IMR-90 (cell line): Measurements from ENCODE around the gene BICD2. TPM values are rescaled to one million over a fixed set of nuclear protein-coding genes. Genes with fewer than 3 reads are reported as not detected.

Source experiments
- ATAC-seq: fragments of 200-7000 bp; cut with Tn5 transposase; 2 replicates; pipeline ENCODE4 v1.9.1; 2020; ENCODE audit warnings: low read depth, mild to moderate bottlenecking, moderate library complexity
- BruUV-seq: library from RNA; stranded (reverse); fragments of 400-500 nt; replicated peaks from 2 replicates; lab custom pipeline; 2021; lab: Mats Ljungman, UMichigan
- CTCF ChIA-PET: fragments of 300-600 bp; formaldehyde crosslinking; extraction: SDS; loops from one replicate; lab custom pipeline; 2021; ENCODE audit warnings: antibody characterized with exemption; lab: Yijun Ruan, JAX
- POLR2A ChIA-PET: fragments of 300-600 bp; sonication (Branson Sonifier 250); formaldehyde crosslinking; loops from one replicate; lab custom pipeline; 2022; ENCODE audit warnings: antibody characterized with exemption; ENCODE audit not compliant: unreplicated experiment; lab: Charles Lee
- DNase-seq: peaks from one replicate; pipeline ENCODE4 v3.0.0; 2013
- H2AFZ ChIP-seq: replicated peaks from 2 replicates; pipeline ENCODE3; 2013; ENCODE audit warnings: low read length, mild to moderate bottlenecking; ENCODE audit not compliant: poor library complexity
- H2AK5ac ChIP-seq: 2 replicates; pipeline ENCODE4 v1.6.1; 2013; ENCODE audit warnings: low read depth, low read length, inconsistent platforms
- H2AK9ac ChIP-seq: replicated peaks from 2 replicates; pipeline ENCODE3; 2013; ENCODE audit warnings: mild to moderate bottlenecking, low read depth, low read length, moderate library complexity; ENCODE audit not compliant: poor library complexity
- H2BK120ac ChIP-seq: 2 replicates; pipeline ENCODE4 v1.6.1; 2013; ENCODE audit warnings: low read depth, low read length, inconsistent platforms
- H2BK15ac ChIP-seq: 3 replicates; pipeline ENCODE4 v1.6.1; 2013; ENCODE audit warnings: low read depth, low read length, inconsistent platforms
- H2BK20ac ChIP-seq: 2 replicates; pipeline ENCODE4 v1.6.1; 2013; ENCODE audit warnings: low read depth, mild to moderate bottlenecking, inconsistent platforms, low read length, moderate library complexity
- H2BK5ac ChIP-seq: 2 replicates; pipeline ENCODE4 v1.6.1; 2013; ENCODE audit warnings: mild to moderate bottlenecking, low read depth, low read length, inconsistent platforms; ENCODE audit not compliant: poor library complexity, severe bottlenecking
- H3K14ac ChIP-seq: replicated peaks from 2 replicates; pipeline ENCODE4 v1.6.1; 2013; ENCODE audit warnings: low read depth, low read length, inconsistent platforms
- H3K18ac ChIP-seq: 2 replicates; pipeline ENCODE4 v1.6.1; 2013; ENCODE audit warnings: low read depth, low read length, control low read depth
- H3K23ac ChIP-seq: 2 replicates; pipeline ENCODE4 v1.6.1; 2013; ENCODE audit warnings: low read depth, low read length, inconsistent platforms
- H3K27ac ChIP-seq: 2 replicates; pipeline ENCODE4 v1.5.1; 2013; ENCODE audit warnings: mild to moderate bottlenecking, control low read depth, low read length; ENCODE audit not compliant: insufficient read depth
- H3K27me3 ChIP-seq: 2 replicates; pipeline ENCODE4 v1.6.1; 2013; ENCODE audit warnings: low read length; ENCODE audit not compliant: control insufficient read depth, insufficient read depth
- H3K36me3 ChIP-seq: 2 replicates; pipeline ENCODE4 v1.6.1; 2013; ENCODE audit warnings: low read length, mixed read lengths; ENCODE audit not compliant: control insufficient read depth, insufficient read depth
- H3K4ac ChIP-seq: 2 replicates; pipeline ENCODE4 v1.6.1; 2013; ENCODE audit warnings: low read depth, low read length, inconsistent platforms
- H3K4me1 ChIP-seq: 2 replicates; pipeline ENCODE4 v1.6.1; 2013; ENCODE audit warnings: low read length, mixed read lengths; ENCODE audit not compliant: control insufficient read depth, insufficient read depth
- H3K4me2 ChIP-seq: 2 replicates; pipeline ENCODE4 v1.6.1; 2013; ENCODE audit warnings: low read depth, mild to moderate bottlenecking, control low read depth, low read length, moderate library complexity
- H3K4me3 ChIP-seq: 2 replicates; pipeline ENCODE4 v1.5.1; 2013; ENCODE audit warnings: low read depth, mild to moderate bottlenecking, control low read depth, low read length, moderate library complexity; ENCODE audit not compliant: insufficient read depth
- H3K56ac ChIP-seq: 2 replicates; pipeline ENCODE4 v1.6.1; 2013; ENCODE audit warnings: low read length, inconsistent platforms; ENCODE audit not compliant: insufficient read depth; ENCODE audit errors: extremely low read depth
- H3K79me1 ChIP-seq, 2 experiments: 2 replicates each; pipeline ENCODE4 v1.6.1; 2013; ENCODE audit warnings: low read length in 2 of 2, inconsistent platforms in 1 of 2, low read depth in 1 of 2
- H3K9ac ChIP-seq: 2 replicates; pipeline ENCODE4 v1.6.1; 2013; ENCODE audit warnings: low read depth, low read length, control low read depth
- H3K9me1 ChIP-seq: 2 replicates; pipeline ENCODE4 v1.6.1; 2013; ENCODE audit warnings: low read length, inconsistent platforms; ENCODE audit not compliant: insufficient read depth
- H3K9me3 ChIP-seq: 2 replicates; pipeline ENCODE4 v1.6.1; 2013; ENCODE audit warnings: low read length; ENCODE audit not compliant: control insufficient read depth, insufficient read depth
- H4K20me1 ChIP-seq: 2 replicates; pipeline ENCODE4 v1.6.1; 2013; ENCODE audit warnings: low read length, inconsistent platforms; ENCODE audit not compliant: insufficient read depth
- H4K5ac ChIP-seq: 2 replicates; pipeline ENCODE4 v1.6.1; 2013; ENCODE audit warnings: mild to moderate bottlenecking, low read depth, low read length, control low read depth
- H4K8ac ChIP-seq, 2 experiments: 2 replicates each; pipeline ENCODE4 v1.6.1; 2013; ENCODE audit warnings: low read depth in 2 of 2, low read length in 2 of 2, control low read depth in 1 of 2, inconsistent platforms in 1 of 2
- H4K91ac ChIP-seq: 2 replicates; pipeline ENCODE4 v1.6.1; 2013; ENCODE audit warnings: low read depth, low read length, inconsistent platforms; ENCODE audit not compliant: insufficient read depth
- ELK1 ChIP-seq: fragments of 150-350 bp; IDR thresholded peaks from 2 replicates; pipeline ENCODE4 v1.6.1; 2016; ENCODE audit warnings: low read depth, mild to moderate bottlenecking, low read length, moderate library complexity, borderline replicate concordance
- MAZ ChIP-seq: IDR thresholded peaks from 2 replicates; pipeline ENCODE4 v1.6.1; 2012; ENCODE audit warnings: low read depth, mild to moderate bottlenecking, low read length, improper control_type of control experiment, moderate library complexity, borderline replicate concordance
- MXI1 ChIP-seq: IDR thresholded peaks from 2 replicates; pipeline ENCODE4 v1.6.1; 2012; ENCODE audit warnings: low read depth, mild to moderate bottlenecking, low read length, moderate library complexity, borderline replicate concordance
- POLR2A ChIP-seq: IDR thresholded peaks from 2 replicates; pipeline ENCODE4 v1.6.1; 2012; ENCODE audit warnings: mild to moderate bottlenecking, low read depth, low read length
- RAD21 ChIP-seq: IDR thresholded peaks from 2 replicates; pipeline ENCODE4 v1.6.1; 2012; ENCODE audit warnings: low read length, improper control_type of control experiment
- RFX5 ChIP-seq: IDR thresholded peaks from 2 replicates; pipeline ENCODE4 v1.8.0; 2012; ENCODE audit warnings: low read depth, mild to moderate bottlenecking, low read length, moderate library complexity
- SMC3 ChIP-seq: fragments of 150-350 bp; IDR thresholded peaks from 2 replicates; pipeline ENCODE4 v1.6.1; 2016; ENCODE audit warnings: low read depth, mild to moderate bottlenecking, antibody characterized with exemption, low read length, moderate library complexity
- WGBS, 2 experiments: methylation state at CpG; one replicate each; pipeline versions ENCODE4 v1.1.5 to v1.1.7; 2013; ENCODE audit warnings: missing lambda C conversion rate in 2 of 2; ENCODE audit not compliant: insufficient read length in 1 of 2; ENCODE audit errors: extremely low coverage in 2 of 2; 5-methylcytosine and 5-hydroxymethylcytosine counted together
- dilution Hi-C: fragments of 300-500 bp; cut with HindIII; formaldehyde crosslinking; loops from one replicate; pipeline ENCODE4 v1.14.3; 2018; ENCODE audit warnings: low sequenced_read_pairs; ENCODE audit not compliant: unreplicated experiment
- in situ Hi-C: fragments of 300-500 bp; cut with MboI; formaldehyde crosslinking; loops from 3 replicates; pipeline ENCODE4 v1.14.3; 2019; ENCODE audit warnings: low sequenced_read_pairs, inconsistent platforms, mixed read lengths
- intact Hi-C: fragments of 100-400 bp; cut with micrococcal nuclease; formaldehyde crosslinking; loops from 2 replicates; pipeline ENCODE4 v1.10.0; 2022
- polyA plus RNA-seq, 3 experiments: library from polyadenylated mRNA; depleted of rRNA; stranded (reverse); fragments of >200 nt; gene quantifications; 2 replicates each; pipeline ENCODE4 v1.2.3, GENCODE V29; 2012; ENCODE audit warnings: low replicate concordance in 1 of 3
- total RNA-seq: library from RNA; depleted of rRNA; stranded (reverse); fragments of >200 nt; gene quantifications from 2 replicates; pipeline ENCODE4 v1.2.3, GENCODE V29; 2012
- TF ChIP-seq, protein P1 (sequence below): fragments of 150-350 bp; IDR thresholded peaks from 2 replicates; pipeline ENCODE4 v1.6.1; 2017; ENCODE audit warnings: mild to moderate bottlenecking, antibody characterized with exemption, low read length, low read depth

The BICD2 gene
- total and polyA plus RNA-seq, 2 of the 4 experiments (the other 2 are of a cell fraction) = 21.5 to 35.7 TPM

- Histone ChIP-seq H4K5ac (no peak overlapping the region), H4K20me1 (peaks cover 81% of the 10 kb centered on the region), H3K18ac (no peak overlapping the region)
These were observed 101.5 kb downstream of the BICD2 start for GRCh38 chr9:92663126-92663525.

More at GRCh38 chr9:92663126-92663525, 101.5 kb downstream of the BICD2 start:
- in situ Hi-C loops (no loop called here), intact Hi-C loops (no loop called here), dilution Hi-C loops (no loop called here)
- Histone ChIP-seq H2BK15ac (no peak overlapping the region), H3K23ac (no peak overlapping the region), H4K8ac (no peak overlapping the region), H3K4me1 (peaks cover 10% of the 10 kb centered on the region), H3K4ac (no peak overlapping the region), H2BK20ac (no peak overlapping the region), H3K4me3 (no peak overlapping the region), H3K9me1 (peaks cover 20% of the 10 kb centered on the region), H3K9ac (no peak overlapping the region), H3K56ac (no peak overlapping the region), H3K36me3 (peaks cover 11% of the 10 kb centered on the region), H3K9me3 (no peaks in the 10 kb centered on the region), H3K27me3 (no peaks in the 10 kb centered on the region), H2BK120ac (no peak overlapping the region), H4K91ac (no peak overlapping the region), H3K14ac (no peak overlapping the region), H2AK5ac (no peak overlapping the region), H3K4me2 (no peak overlapping the region), H3K79me1 (peaks cover 32 to 89% of the 10 kb centered on the region in 2 experiments), H2AK9ac (no peak overlapping the region), H3K27ac (no peak overlapping the region), H2AFZ (no peak overlapping the region), H2BK5ac (no peak overlapping the region)
- BruUV-seq = no TSS peak
- WGBS, 2 experiments = no CpG with 5 or more reads among the region's 3 CpGs
- TF ChIP-seq, protein P1, sequence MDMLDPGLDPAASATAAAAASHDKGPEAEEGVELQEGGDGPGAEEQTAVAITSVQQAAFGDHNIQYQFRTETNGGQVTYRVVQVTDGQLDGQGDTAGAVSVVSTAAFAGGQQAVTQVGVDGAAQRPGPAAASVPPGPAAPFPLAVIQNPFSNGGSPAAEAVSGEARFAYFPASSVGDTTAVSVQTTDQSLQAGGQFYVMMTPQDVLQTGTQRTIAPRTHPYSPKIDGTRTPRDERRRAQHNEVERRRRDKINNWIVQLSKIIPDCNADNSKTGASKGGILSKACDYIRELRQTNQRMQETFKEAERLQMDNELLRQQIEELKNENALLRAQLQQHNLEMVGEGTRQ = no peak
- TF ChIP-seq MXI1 (no peak), RFX5 (no peak), RAD21 (no peak), MAZ (no peak), ELK1 (no peak), SMC3 (no peak), POLR2A (no peak)
- DNase-seq (no peak), ATAC-seq (no peak)
- CTCF ChIA-PET = no interaction called here
- POLR2A ChIA-PET = no interaction called here
